SW 1271 (cell line): Measurements from ENCODE around the gene ZDHHC20.

Source experiments
- DNase-seq, 2 experiments: peaks; one replicate each; lab custom pipeline; 2025; lab: John Stamatoyannopoulos, UW

The ZDHHC20 gene

DNA sequence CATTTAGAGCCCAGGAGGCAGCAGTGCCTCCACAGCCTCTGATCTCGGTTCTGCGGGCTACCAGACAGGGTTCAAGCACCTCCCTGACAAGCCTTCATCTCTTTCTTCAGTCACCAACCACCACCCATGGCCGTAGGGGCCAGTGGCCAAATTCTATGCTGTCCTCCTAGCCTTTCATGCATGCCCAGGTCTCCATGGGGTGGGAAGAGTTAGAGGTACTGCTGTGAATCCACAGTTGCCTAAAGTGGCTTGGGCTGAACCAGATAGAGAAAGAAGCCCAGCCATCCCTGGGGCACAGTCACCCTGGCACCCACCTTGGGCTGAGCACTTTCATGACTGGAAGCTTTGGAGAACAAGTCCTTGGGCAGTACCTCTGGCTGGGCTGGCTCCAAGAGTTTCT, 97.4 kb downstream of the ZDHHC20 start:
- DNase-seq: no peak

DNA sequence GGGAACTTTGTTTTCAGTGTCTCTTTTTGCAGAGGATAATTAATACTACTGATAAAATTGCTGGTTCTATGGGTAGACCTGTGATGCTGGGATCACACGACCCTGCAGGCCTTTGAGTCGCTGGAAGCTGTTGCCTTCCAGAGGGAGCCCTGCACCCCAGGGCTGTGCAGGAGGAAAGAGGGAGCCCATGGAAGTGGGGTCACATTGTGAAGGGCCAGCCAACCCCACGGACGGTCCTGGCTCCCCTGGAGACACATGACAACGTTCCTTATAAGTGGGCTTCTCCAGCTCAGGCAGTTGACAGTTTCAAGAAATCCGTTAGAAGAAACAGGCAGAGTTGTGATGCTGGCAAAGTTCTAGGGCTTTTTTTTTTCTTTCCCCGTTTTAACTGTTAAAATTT, 98.0 kb downstream of the ZDHHC20 start:
- no peak for DNase-seq

DNA sequence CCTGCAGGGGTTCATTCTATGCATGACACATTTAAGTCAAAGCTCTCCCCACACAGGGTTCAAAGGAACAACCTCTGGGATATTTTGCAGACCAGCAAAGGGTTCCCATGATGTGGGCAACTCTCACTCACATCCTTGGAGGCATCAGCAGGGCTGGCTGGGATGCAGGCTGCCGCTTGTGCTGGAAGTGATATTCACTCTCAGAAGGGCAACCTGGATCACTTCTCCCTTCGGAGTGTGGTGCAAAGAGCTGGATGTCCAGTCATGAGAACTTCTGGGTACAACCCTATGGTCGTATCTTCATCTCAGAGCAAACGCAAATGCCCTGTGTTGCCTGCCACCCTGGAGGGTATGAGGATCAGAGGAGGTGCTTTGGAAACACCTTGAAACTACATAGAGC, 98.6 kb downstream of the ZDHHC20 start:
- no peak for DNase-seq

DNA sequence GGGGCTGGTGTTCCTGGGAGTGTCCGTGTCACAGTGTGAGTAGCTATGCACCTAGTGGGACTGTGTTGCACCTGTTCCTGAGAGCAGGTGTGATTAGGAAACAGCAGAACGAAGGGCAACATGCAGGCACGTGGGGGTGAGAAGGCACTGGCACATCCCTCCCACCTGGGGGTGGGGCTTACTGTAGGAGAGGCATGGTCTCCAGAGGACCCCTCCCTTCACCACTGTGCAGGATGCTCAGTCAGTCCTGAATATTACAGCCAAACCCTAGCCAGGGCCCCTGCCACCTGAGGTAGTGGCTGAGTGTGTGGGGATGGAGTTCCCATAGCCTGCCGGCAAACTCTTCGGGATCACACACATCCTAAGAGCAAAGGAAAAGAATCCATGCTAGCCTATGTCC, 99.2 kb downstream of the ZDHHC20 start:
- no peak for DNase-seq

DNA sequence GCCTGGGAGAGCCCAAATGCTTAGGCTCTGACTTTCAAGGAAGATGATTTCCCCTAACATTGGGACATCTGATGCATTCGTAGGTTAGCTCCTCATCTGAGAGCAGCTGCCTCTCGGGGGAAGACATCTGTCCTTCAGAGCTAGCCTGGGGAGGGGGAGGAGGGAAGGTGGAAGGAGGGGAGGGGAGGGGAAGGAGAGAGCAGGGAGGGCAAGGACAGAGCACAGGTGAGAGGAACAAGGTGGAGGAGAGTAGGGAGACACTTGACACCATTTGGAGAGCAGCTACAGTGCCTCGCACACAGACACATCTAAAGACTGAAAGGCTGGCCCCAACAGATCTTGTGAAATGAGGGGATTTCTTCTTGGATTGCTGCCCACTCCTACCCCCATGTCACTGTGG, 103.8 kb downstream of the ZDHHC20 start:
- no peak for DNase-seq

DNA sequence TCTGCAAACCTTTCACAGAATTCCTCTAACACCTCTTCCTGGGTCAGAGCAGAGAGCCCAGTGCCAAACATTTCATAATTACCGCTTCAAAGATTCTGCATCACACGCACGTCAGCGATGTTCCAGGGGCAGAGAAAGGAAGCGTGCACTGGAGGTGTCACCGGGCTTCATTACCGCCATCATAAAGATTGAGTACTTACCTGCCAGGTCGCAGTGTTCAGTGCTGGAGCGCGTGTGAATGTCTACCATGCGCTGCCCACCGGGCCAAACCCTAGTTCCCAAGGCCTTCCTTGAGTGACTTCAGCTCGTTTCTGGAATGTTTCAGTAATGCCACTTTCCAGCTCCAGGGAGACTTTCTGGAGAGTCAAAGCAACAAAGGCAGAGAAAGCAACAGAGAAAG, 104.4 kb downstream of the ZDHHC20 start:
- no peak for DNase-seq

DNA sequence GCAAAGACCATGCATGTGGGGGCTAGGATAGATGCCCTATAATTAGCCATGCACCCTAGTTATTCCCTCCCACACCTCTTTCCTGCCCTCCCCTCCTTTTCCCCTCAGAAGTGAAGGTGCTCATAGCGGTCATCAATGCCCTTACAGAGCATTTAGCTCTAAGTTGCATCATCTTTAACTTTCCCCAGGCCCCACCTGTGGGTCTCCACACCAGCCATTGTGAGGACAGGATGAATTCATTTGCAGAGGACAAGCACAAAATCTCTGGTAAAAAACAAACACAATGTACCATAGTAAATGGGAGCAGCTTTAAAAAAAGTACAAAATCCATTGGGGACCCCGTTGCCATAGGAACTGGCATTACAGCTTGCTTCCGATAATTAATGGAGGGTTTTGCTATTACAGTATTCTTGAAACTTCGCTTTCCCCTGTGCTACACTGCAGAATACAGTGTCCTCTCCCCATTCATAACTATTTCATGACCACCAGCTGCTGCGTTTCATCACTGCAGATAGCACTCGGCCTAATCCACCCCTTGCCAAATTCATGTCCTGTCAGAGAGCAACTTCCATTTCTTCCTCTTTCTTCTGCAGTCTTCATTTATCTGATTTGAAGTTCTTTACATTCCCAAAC, 110.5 kb downstream of the ZDHHC20 start:
- no peak for DNase-seq

DNA sequence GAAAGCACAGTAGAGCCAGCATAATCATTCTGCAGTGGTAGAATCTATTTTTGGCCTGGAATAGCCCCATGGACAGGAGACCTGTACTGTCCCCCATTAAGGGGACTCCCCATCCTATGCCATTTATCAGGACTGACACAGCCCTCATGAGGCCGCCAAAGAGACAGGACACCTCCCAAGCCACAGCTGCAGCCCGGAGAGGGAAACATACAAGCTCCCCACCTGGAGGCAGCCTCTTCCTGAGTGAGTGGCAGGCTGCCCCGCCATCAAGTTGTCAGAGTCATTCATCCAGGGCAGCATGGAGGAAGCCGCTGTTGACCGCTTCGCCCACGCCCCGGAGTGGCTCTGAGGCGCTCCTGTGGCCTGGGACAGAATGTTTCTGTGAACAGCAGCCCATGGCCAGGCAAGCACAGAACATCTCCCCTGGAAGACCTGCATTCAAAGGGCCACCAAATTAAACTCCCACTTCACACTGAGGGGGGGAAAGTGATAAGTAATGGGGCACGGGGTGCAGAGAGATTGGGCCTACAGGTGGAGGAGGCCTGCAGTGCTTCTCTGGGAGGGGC, 111.3 kb downstream of the ZDHHC20 start:
- no peak for DNase-seq

DNA sequence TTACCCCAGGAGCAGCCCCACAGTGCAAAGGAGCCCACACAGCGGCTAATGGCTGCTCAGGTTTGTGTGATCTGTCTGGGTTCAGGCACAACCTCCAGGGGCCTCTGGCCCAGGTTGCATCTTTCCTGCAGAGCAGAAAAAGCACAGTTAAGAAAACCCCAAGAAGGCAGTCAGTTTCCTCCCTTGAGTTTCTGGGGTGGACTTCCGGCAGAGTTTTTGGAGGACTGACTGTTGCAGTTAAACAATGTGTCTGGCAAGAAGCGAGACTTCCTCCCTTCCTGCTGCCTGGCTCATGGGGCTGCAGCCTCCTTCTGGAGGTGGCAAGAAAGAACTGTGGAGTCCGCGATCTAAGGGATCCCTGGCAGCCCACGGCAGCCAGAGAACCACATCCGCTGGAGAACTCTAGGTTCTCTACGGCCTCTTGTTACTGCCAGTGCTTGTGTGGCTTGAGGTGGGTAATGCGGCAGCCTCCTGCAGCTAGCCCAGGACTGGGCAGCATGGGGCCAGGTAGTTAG, 114.4 kb downstream of the ZDHHC20 start:
- DNase-seq: no peak

DNA sequence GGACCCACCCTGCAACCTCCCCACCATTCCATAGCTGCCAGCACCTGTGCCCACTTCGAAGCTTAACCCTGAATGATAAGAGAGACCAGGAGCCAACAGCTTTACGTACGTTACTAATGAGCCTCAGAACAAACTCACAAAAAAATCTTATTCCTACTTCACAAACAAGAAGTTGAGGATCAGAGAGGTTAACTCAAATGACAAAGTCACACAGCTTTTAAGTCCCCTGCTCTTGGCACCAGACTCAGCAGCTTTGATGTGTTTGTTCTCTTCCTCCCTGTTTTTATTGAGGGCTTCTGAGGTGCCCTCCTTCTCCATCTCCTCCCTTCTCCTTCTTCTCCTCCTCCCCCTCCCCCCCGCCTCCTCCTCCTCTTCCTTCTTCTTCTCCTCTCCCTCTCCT, 115.4 kb downstream of the ZDHHC20 start:
- DNase-seq: no peak

DNA sequence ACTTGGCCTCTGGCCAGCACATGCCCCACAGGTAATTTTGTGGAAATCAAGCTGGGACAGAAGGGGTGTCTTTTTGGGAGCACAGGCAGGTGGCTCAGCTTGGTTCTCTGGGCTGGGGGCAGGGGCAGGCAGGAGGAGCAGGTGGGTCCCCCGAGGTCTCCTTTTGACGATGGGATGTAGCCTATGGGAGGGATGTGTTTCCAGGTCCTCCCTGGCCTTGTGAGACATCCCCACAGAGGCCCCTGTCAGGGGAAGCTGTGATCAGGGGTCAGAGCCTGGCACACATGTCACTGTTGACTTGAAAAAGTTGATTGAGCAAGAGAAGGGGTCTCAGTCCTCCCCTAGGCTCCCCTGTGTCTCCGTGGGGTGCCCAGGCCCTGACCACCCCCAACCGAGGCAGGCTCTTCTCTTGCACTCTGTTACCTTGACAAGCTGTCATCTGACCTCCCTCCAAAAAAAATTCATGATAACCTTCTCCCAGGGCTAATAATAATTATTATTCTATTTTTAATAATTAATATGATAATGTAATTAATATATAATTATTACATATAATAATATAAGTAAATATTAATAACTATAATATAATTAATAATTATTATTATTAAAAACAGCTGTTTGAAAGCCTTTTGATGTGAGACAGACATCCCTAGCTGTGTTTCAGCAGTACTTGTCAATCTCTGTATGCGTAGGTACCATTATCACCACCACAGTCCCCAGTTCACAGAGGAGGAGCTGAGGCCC, 116.2 kb downstream of the ZDHHC20 start:
- DNase-seq: no peak

DNA sequence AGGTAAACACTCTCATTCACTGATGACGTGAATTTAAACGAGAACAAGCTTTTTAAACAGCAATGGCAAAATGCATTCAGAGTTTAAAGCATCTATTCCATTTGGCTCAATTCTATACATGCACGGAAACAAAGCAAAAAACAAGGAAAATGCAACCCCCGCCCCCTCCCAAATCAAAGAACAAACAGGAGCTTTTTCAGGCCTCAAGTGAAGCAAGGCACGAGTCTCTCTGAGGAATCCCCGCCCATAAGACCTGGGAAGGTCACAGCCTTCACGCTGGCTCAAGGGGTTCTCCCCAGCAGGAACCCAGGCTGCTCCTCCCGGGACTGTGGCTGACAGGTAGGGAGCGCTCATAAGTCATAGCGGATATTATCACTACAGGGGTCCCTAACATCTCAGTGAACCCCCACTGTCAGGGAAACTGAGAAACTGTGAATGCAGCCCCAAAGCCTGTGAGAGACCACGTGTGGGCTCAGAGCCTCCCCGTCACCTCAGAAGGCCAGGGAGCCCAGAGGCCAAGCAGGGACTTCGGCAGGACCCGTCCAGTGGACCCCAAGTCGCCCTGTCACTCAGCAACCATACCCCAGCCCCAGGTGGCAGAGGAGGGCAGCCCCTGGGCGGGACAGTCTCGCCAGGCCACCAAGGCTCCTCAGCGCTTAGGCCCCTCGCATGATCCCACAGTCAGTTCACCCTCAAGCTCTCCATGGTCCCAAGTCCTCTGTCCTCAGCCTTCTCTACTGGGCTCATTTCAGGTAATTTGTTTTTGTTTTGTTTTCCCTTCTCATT, 117.3 kb downstream of the ZDHHC20 start:
- DNase-seq: no peak

DNA sequence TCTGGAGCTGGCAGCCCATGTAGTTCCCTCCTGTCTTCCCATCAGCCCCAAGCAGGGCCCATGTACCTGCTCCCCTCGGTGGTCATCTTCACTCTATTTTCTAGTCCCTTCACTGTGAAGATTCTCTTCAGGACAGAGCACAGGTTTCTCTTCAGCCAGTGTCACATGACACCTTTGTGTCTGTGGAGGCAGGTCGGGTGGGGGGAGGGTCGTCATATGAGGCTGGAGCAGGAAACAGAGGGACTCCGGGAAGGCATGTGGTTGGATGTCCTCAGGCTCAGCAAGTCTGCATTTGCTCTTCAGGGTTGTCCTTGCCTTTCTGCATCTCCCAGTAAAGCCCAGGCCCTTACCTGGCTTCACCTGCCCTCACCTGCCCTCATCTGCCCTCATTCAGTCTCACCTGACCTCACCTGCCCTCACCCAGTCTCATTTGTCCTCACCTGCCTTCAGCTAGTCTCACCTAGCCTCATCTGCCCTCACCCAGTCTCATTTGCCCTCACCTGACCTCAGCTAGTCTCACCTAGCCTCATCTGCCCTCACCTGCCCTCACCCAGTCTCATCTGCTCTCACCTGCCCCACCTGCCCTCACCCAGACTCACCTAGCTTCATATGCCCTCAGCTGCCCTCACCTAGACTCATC, 120.3 kb downstream of the ZDHHC20 start:
- no peak for DNase-seq

DNA sequence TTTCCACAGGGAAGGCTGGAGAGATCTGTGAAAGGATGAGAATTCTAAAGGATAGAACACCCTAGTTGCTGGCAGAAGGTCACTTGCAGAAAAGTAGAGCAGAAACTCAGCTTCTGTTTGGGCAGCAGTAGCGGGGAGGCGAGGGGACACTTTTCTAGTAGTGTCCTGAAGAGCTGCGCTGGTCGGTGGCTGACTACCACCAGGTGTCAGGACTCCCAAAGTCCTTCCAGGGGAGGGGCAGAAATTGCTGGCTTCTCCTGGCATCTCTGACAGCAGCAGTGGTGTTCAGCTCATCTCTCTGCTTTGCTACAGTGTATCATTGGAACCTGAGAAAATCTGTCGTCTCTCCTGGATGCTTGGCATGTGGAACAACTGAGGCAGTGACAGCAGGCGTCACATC, 120.9 kb downstream of the ZDHHC20 start:
- no peak for DNase-seq

DNA sequence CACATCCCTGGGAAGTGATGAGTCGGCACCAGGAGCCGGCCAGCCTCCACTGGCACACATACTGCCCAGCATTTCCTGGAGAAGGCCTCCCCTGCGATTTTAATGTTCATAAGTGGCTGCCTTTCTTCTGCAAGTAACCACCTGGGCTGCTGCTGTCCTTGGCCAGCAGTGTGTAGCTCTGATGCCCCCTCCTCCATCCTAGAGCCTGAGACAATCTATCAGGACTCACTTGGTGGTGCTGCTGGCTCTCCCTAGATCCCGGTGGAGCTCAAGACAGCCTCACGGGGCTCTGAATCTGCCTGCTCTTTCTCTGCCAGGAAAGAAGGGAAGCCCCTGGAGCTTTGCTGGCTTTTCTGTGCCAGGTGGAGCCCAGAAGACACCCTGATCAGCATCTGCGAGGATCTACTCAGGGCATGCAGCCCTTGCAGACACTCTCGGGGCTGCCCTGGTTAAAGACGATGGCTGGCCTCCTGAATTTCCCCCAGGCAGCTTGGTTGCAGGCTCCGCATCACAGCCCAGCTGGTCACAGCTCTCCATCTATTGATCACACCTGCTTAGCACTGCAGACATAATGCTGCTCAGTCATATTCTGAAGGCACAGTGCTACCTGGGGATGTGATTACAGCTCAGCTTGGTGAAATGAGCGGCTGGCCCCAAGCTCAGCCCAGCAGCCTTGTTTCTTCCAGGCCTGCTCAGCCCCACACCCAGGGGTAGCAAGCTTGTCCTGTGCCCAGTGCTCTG, 122.3 kb downstream of the ZDHHC20 start:
- no peak for DNase-seq

DNA sequence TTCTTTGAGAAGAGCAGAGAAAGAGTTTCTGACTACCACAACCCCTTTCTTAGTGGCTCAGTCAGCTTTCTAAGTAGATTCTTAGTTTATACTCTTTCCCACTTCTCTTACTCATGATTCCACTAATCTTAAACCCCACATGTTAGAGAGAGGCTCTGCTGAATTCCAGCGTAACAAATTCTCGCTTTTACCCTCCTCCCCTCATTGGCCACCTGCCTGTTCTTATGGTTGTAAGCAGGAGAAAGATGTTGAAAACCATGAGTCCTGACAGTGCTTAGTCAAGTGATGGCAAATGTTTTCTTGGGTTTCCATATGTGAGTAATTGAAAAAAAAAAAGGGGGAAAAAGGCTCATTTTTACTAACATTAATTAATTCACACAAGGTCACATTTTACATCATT, 125.9 kb downstream of the ZDHHC20 start:
- DNase-seq: no peak

DNA sequence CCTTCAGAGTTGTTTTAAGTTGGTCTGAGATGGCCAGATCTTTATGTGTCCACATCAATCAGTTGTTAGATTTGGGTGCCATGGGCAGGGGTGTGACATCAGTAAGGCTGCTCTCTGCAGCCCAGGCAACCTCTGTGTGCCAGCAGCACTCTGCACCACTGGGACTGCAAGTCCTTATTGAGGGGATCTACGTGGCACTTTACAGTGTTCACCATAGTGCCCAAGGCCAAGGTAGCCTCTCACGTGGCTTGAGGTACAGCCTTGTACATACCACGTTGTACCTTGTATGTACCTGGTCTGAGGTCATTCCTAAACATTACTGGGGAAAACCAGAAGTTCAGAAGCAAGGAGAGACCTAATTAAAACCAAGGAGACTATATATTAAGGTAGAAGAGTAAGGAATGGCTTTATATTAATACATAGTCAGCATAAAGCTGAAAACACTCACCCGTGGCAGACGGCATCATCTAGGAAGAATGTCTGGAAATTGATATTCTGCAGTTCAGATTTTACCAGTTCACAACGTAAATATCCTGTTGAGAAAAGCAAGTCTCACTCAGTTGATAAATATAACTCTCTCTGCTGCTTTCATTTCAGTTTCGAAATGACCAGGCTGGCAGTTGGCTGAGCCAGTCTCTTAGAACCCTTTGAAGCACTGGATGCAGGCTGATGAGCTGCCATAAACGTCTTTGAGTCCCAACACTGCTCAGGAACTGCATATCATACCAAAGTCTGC, 128.8 kb downstream of the ZDHHC20 start:
- DNase-seq: no peak

DNA sequence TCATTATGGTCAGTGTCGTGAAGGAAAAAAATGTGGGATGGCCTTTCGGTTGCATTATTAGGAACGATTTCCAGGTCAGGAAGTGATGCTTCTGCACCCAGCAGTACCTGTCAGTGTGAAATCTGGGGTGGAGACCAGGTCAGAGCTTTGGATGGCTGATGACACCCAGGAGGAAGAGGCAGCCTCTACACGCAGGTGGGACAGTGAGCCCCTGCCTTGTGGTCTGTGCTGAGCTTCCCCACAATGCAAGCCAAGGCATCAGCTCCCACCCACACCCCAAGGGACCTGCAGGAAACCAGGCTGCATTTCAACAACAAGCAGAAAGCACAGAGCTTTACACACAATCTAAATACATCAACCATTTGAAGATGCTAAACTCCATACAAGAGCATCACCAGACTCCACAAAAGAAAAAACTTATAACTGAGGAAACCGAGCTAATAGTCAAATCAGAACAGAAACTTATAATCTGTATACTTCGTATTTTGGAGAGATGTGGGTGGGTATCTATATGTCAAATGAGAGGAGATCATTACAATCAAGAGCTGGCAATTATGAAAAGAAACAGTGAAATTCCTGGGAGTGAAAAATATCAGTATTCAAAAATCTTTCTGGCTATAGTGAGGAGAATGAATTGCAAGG, 130.1 kb downstream of the ZDHHC20 start:
- no peak for DNase-seq

DNA sequence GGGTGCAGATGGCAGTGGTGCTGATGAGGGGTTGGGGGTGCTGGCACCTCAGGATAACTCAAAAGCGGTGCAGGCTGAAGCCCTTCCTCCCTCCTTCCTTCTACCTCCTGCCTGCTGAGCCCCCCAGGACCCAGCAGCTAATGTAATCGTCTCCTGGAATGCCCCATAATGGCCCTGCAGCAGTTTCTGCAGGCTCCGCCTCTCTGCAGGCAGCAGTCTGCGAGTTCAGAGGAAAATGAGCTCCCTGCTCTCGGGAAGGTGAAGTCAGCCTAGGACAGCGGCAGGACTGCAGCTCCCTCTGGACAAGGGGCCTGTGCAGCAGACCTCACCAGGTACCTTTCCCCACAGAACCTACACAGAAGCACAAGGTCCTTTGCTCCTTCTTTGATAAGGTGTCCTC, 130.9 kb downstream of the ZDHHC20 start:
- DNase-seq: no peak
